Cortex of kidney (tissue), 1 donor: ENCODE data around the gene DSCAML1.

ENCODE experiments used
- DNase-seq: peaks from one replicate; lab custom pipeline; 2025; lab: John Stamatoyannopoulos, UW

The DSCAML1 gene

GRCh38 chr11:117759305-117759704, 37.7 kb downstream of the DSCAML1 start:
- no peak for DNase-seq

GRCh38 chr11:117754030-117754429, 43.0 kb downstream of the DSCAML1 start:
- no peak for DNase-seq

- DNase-seq = no peak
Measured at GRCh38 chr11:117752721-117753237, 44.2 kb downstream of the DSCAML1 start.

GRCh38 chr11:117752071-117752470, 44.9 kb downstream of the DSCAML1 start:
- DNase-seq = no peak

- no peak for DNase-seq
Measured at GRCh38 chr11:117750916-117751662, 45.9 kb downstream of the DSCAML1 start.

DNA sequence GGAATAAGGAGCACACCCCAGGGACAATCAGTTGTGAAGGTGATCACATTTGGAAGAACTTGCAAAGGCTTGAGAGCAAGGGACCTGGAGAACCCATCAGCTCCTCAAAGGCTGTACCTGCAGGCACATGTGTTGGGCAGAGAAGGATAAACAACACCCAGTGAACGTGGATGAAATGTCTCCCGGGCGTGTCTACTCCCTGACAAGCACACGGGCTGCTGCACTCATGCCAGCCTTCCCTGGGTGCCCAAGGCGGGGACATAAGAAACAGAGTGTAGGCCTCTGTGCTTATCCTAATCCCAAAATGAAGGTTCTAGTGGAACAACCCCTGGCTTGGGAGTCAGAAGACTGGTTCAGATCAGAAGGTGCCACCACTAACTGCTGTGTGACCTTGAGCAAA, 46.7 kb downstream of the DSCAML1 start:
- no peak for DNase-seq

DNA sequence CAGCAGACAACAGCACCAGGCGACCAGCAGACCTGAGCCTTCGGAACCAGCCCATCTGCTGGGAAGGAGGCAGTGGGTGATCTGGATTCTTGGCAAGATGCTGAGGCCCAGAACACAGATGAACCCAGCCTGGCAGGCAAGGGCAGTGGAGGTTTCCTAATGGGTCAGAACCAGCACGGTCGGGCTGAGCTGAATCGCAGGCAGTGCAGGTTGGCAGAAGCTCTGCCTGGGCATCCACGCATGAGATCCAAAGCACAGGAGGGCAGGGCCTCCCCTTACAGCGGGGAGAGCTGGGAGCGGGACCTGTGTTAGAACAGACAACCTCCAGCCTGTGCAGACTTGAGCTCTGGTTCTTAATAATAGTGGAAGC, 47.5 kb downstream of the DSCAML1 start:
- DNase-seq = no peak

- DNase-seq = no peak
Measured at GRCh38 chr11:117748771-117749540, 48.1 kb downstream of the DSCAML1 start.

DNA sequence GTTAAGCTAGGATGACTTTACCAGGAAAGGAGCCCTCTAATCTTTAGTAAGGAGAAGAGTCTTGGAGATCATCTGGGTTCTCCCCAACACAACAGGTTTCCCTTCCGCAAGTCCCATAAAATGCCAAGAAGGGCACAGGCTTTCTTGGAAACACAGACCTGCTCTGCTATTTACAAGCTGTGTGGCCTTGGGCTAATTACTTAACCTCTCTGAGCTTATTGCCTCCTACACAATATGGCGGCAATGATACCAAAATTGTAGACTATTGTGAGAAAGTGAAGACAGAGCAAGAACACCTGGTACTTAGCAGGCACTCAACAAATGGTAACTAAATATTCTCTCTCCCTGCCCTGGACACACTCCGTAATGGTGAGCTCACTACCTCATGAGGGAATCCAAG, 49.1 kb downstream of the DSCAML1 start:
- no peak for DNase-seq

DNA sequence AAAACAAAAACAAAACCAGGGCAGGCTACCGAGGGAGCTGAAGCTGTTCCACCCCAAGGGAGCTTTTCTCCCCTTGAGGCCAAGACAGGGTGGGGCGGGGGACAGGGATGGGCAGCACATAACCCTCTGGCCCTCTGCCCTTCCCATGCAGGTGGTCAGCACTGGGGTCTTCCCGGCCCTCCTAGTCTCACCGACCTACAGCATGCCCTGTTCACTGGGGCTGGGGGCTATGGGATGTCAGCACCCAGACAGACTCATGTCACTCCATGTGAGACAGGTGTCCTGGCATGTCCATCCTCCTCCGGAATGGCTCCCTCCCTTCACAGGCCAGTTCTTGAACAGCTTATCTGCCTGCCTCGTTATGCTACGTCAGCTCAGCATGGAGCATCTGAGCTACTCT, 51.7 kb downstream of the DSCAML1 start:
- DNase-seq = no peak

- no peak for DNase-seq
Measured at GRCh38 chr11:117744471-117745150, 52.4 kb downstream of the DSCAML1 start.

DNA sequence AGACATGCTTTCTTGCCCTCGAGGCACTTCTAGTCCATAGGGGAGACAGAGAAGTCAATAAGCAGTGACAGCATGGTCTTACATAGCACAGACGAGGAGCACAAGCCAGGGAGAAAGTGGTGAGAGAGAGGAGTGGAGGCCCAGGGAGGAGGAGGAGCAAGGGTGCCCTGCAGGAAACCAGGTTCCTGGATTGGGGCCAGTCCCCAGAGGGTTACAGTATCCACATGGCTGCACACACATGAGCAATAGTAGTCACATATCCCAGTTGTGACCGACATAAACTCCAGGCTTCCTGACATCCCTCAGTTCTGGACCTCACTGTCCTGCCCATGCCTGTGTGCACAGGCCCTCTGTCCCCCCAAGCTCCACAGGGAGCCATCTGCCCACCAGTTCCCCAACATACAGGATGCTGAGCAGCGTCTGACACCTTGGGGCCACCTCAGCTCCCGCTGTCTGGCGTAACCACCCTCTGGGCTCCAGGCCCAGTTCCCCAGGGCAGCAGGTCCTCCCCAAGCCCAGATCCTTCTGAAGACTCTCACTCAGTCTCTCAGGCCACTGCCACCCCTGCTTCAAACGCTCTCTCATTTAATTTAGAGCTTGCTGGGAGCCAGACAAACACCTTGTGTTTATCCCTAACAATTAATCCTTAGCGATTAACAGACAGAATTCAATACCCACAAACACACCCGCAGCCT, 53.7 kb downstream of the DSCAML1 start:
- DNase-seq = no peak

- no peak for DNase-seq
Measured at GRCh38 chr11:117738246-117738957, 58.6 kb downstream of the DSCAML1 start.

GRCh38 chr11:117735350-117735977, 61.6 kb downstream of the DSCAML1 start:
- no peak for DNase-seq

- no peak for DNase-seq
Measured at GRCh38 chr11:117734601-117735024, 62.4 kb downstream of the DSCAML1 start.

- no peak for DNase-seq
Measured at GRCh38 chr11:117733316-117733715, 63.7 kb downstream of the DSCAML1 start.

GRCh38 chr11:117731722-117732290, 65.2 kb downstream of the DSCAML1 start:
- DNase-seq = no peak

DNA sequence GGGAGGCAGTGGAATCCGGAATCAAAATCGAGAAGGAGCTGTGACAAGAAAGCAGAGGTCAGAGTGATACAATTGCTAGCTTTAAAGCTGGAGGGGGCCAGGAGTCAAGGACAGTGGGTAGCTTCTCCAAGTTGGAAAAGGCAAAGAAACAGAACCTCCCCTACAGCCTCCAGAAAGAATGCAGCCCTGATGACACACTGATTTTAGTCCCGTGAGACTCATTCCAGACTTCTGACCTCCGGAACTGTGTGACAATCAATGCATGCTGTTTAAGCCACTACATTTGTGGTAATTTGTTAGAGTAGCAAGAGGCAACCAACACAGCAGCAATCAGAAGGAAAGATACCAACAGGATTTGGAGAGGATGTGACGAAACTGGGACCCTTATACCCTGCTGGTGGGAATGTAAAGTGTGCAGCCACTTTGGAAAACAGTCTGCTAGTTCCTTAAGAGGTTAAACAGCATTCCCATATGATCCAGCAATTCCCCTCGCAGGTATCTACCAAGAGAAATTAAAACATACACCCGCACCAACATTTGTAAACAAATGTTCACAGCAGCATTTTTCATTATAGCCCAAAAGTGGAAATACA, 66.7 kb downstream of the DSCAML1 start:
- no peak for DNase-seq

DNA sequence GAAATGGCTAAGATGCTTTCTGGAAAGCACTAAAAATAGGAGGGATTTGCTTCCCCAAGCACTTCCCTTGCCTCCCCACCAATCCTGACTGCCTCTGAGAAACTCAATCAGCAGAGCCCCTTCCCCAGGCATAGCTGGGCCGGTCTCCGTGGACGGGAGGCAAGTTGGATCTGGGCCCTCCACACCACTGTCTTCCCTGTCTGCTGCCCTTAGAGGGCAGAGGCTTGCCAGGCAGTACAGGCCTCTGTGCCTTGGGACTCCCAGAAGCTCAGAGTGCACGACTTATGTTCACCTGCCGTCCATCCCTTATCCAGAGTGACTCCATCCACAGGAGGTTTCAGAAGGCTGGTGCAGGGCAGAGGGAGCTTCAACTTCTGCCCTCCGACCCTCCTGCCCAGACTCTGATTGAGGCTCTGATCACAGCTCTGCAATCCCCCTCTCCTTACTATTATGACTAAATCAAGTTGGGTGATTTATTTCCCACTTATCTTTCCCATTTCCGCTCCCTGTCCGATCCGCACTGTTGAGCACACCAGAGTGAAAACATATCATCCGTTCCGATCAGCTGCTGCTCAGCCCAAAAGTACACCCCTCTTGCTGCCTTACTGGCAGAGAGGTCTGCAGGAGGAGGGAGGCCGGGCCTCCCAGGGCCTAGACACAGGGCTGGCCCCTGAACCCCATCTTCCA, 71.8 kb downstream of the DSCAML1 start:
- DNase-seq = no peak

- no peak for DNase-seq
Measured at GRCh38 chr11:117724621-117725020, 72.4 kb downstream of the DSCAML1 start.
